ENCODE results near the gene PXN. TPM values are rescaled to one million over a fixed set of nuclear protein-coding genes. Genes with fewer than 3 reads are reported as not detected.

The PXN gene
- 100 to 1,000 TPM; 229 to 230 TPM for total RNA-seq
- 115 TPM for polyA plus RNA-seq (2013, experiment 1 of 2)
- 118 TPM for polyA plus RNA-seq (2013, experiment 2 of 2)
- total RNA-seq = 27.5 to 283 (median 76.8) reads per million in 172 experiments

- intact Hi-C loops (cut with DNase I, micrococcal nuclease) = loop anchor here (1.0 to 10.0 kb wide), 4 partner anchors 17 to 151 kb away; partner anchors contain the start of gene RAB35 (in 1 of the 2)
- Mint-ChIP-seq H3K27me3 (no peaks in the 10 kb centered on the region), H3K4me1 (ENCODE audit: low read depth) (peaks cover 49% of the 10 kb centered on the region), H3K9me3 (no peaks in the 10 kb centered on the region), H3K4me3 (peak within 1 kb of the TSS; percentile 96), H3K36me3 (ENCODE audit: low read depth) (peaks cover 32% of the 10 kb centered on the region), H3K27ac (peak within 1 kb of the TSS; percentile 95)
- Histone ChIP-seq H3K4me3 (ENCODE audit: low read length) (peak within 1 kb of the TSS; percentile 95), H3K4me1 (ENCODE audit: insufficient read depth, low read length) (peaks cover 46% of the 10 kb centered on the region), H3K9me3 (ENCODE audit: control insufficient read depth in 1 of 2, insufficient read depth in 1 of 2, low read length in 2 of 2) (no peaks in the 10 kb centered on the region), H3K36me3 (ENCODE audit: insufficient read depth, low read length) (peaks cover 10% of the 10 kb centered on the region), H3K27me3 (ENCODE audit: control insufficient read depth in 1 of 2, insufficient read depth in 2 of 2, low read length in 2 of 2) (no peaks in the 10 kb centered on the region), H3K27ac (ENCODE audit: low read depth in 1 of 2, low read length in 2 of 2) (peak within 1 kb of the TSS; percentile 60 to 83)
- DNase-seq (peak; percentile 82 to 96 (median 91)), ATAC-seq (ENCODE audit: poor library complexity) (peak; percentile 83)
- POLR2A ChIA-PET = interaction anchor here (1.3 to 14.3 kb wide), 11 partner anchors 9 to 277 kb away, joined by 4 to 220 read pairs (median 12); partner anchors contain the start of genes BICDL1, RNU4-1, RNU4-2 and RPLP0
- TF ChIP-seq, protein P1, sequence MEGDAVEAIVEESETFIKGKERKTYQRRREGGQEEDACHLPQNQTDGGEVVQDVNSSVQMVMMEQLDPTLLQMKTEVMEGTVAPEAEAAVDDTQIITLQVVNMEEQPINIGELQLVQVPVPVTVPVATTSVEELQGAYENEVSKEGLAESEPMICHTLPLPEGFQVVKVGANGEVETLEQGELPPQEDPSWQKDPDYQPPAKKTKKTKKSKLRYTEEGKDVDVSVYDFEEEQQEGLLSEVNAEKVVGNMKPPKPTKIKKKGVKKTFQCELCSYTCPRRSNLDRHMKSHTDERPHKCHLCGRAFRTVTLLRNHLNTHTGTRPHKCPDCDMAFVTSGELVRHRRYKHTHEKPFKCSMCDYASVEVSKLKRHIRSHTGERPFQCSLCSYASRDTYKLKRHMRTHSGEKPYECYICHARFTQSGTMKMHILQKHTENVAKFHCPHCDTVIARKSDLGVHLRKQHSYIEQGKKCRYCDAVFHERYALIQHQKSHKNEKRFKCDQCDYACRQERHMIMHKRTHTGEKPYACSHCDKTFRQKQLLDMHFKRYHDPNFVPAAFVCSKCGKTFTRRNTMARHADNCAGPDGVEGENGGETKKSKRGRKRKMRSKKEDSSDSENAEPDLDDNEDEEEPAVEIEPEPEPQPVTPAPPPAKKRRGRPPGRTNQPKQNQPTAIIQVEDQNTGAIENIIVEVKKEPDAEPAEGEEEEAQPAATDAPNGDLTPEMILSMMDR (IDR thresholded peaks at IDR 0.05) = peak; percentile 72
- CTCF ChIA-PET = interaction anchor here (0.7 to 10.6 kb wide), 22 partner anchors 9 to 277 kb away, joined by 3 to 234 read pairs (median 5); partner anchors contain the start of genes BICDL1, RNU4-1, RNU4-2 and RPLP0
Measured at GRCh38 chr12:120265473-120266179, at the start of gene PXN. PXN (minus strand) TSS chr12:120265730; CDS start chr12:120265629, 101 bp downstream.

- ATAC-seq (ENCODE audit: poor library complexity) = no peak
- H3K4me1 ChIP-seq (ENCODE audit: insufficient read depth, low read length) = peaks cover 15% of the 10 kb centered on the region
Measured at GRCh38 chr12:120314220-120314619, 48.7 kb upstream of the PXN start.

More at GRCh38 chr12:120314220-120314619, 48.7 kb upstream of the PXN start:
- H3K27me3 ChIP-seq (ENCODE audit: control insufficient read depth in 1 of 2, insufficient read depth in 2 of 2, low read length in 2 of 2) = no peaks in the 10 kb centered on the region
- ChIA-PET POLR2A (interaction anchor here (0.6 to 7.6 kb wide), 3 partner anchors 12 to 50 kb away, joined by 3 to 127 read pairs (median 3); partner anchors contain the start of genes RNU4-1, RNU4-2 and SIRT4), CTCF (no interaction called here)
- no peaks in the 10 kb centered on the region for H3K36me3 Mint-ChIP-seq (ENCODE audit: low read depth)
- H3K4me3 ChIP-seq (ENCODE audit: low read length) = no peak overlapping the region
- peaks cover 16% of the 10 kb centered on the region for H3K4me1 Mint-ChIP-seq (ENCODE audit: low read depth)
- no peaks in the 10 kb centered on the region for H3K27me3 Mint-ChIP-seq
- no peaks in the 10 kb centered on the region for H3K9me3 Mint-ChIP-seq
- no peak for DNase-seq
- H3K27ac ChIP-seq (ENCODE audit: low read depth in 1 of 2, low read length in 2 of 2) = no peak overlapping the region
- no peak overlapping the region for H3K27ac Mint-ChIP-seq
- intact Hi-C loops (cut with DNase I, micrococcal nuclease) = no loop called here
- TF ChIP-seq, protein P1 (IDR thresholded peaks at IDR 0.05) = no peak
- H3K36me3 ChIP-seq (ENCODE audit: insufficient read depth, low read length) = no peaks in the 10 kb centered on the region
- no peaks in the 10 kb centered on the region for H3K9me3 ChIP-seq (ENCODE audit: control insufficient read depth in 1 of 2, insufficient read depth in 1 of 2, low read length in 2 of 2)
- H3K4me3 Mint-ChIP-seq = no peak overlapping the region
